ENCODE measurements around the gene RREB1. TPM values are rescaled to one million over a fixed set of nuclear protein-coding genes. Genes with fewer than 3 reads are reported as not detected.

Gene RREB1
- total RNA-seq, 1 donor from 2014 or later, result 57.6 TPM

DNA sequence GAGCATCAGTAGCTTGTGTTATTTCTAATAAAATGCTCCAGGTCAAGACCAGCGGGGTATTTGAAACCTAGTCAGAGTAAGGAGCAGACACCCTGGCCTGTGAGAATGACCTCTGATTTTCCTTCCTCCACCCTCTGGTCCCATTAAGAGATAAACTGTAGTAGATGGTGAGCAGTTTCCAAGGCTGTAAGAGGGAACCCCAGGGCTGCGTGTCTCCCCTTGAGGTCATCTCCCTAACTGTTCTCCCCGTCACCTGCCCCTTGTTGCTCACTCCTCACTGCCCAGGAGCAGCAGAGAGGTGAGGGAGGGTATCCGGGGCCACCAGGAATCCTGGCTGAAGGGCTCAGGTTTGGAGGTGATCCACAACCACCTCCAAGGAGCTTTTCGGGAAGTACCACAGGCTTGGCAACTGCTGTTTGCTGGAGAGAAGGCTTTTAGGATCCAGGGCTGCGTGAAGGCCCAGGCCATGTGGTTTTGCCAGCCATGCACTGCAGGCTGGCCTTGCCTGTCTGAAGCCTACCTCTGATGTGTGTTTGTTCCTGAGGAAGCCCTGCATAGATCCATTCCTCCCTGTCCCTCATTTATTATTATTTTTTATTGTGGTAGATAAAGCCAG is 62.5 kb downstream of the RREB1 start:
- Mint-ChIP-seq H3K27ac (ENCODE audit: unreplicated experiment) (no peak overlapping the region), H3K27me3 (ENCODE audit: unreplicated experiment) (peaks cover 1% of the 10 kb centered on the region), H3K4me1 (ENCODE audit: unreplicated experiment) (peaks cover 49% of the 10 kb centered on the region), H3K4me3 (ENCODE audit: unreplicated experiment) (no peak overlapping the region), H3K36me3 (ENCODE audit: low read depth, unreplicated experiment) (peaks cover 3% of the 10 kb centered on the region), H3K9me3 (ENCODE audit: unreplicated experiment) (no peaks in the 10 kb centered on the region)
- TF ChIP-seq, protein P1, sequence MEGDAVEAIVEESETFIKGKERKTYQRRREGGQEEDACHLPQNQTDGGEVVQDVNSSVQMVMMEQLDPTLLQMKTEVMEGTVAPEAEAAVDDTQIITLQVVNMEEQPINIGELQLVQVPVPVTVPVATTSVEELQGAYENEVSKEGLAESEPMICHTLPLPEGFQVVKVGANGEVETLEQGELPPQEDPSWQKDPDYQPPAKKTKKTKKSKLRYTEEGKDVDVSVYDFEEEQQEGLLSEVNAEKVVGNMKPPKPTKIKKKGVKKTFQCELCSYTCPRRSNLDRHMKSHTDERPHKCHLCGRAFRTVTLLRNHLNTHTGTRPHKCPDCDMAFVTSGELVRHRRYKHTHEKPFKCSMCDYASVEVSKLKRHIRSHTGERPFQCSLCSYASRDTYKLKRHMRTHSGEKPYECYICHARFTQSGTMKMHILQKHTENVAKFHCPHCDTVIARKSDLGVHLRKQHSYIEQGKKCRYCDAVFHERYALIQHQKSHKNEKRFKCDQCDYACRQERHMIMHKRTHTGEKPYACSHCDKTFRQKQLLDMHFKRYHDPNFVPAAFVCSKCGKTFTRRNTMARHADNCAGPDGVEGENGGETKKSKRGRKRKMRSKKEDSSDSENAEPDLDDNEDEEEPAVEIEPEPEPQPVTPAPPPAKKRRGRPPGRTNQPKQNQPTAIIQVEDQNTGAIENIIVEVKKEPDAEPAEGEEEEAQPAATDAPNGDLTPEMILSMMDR (IDR thresholded peaks at IDR 0.05; ENCODE audit: unreplicated experiment), result no peak
- DNase-seq (ENCODE audit: low spot score), result no peak

DNA sequence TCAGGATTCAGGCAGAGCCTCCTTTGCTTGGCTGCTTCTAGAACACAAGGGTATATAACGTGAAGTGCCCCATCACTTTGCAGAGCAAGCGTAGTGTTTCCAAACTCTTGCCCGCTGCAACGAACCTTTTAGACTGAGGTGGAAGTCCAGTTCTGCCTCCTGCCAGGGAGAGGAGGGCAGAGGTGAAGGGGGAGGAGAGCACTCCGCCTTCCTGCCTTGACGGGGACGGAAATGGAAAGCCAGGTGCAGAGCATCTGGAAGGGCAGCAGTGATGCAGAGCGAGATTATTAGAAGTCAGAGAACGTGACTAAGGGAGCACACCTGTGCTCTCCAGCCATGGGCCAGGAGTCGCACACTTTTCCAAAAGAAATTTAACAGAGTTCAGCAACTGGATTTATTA is 63.4 kb downstream of the RREB1 start:
- peaks cover 3% of the 10 kb centered on the region for H3K36me3 Mint-ChIP-seq (ENCODE audit: low read depth, unreplicated experiment)
- H3K4me1 Mint-ChIP-seq (ENCODE audit: unreplicated experiment), result peaks cover 42% of the 10 kb centered on the region
- DNase-seq (ENCODE audit: low spot score), result no peak
- H3K27me3 Mint-ChIP-seq (ENCODE audit: unreplicated experiment), result peaks cover 1% of the 10 kb centered on the region
- H3K9me3 Mint-ChIP-seq (ENCODE audit: unreplicated experiment), result no peaks in the 10 kb centered on the region
- TF ChIP-seq, protein P1 (IDR thresholded peaks at IDR 0.05; ENCODE audit: unreplicated experiment), result no peak
- no peak overlapping the region for H3K4me3 Mint-ChIP-seq (ENCODE audit: unreplicated experiment)
- no peak overlapping the region for H3K27ac Mint-ChIP-seq (ENCODE audit: unreplicated experiment)

DNA sequence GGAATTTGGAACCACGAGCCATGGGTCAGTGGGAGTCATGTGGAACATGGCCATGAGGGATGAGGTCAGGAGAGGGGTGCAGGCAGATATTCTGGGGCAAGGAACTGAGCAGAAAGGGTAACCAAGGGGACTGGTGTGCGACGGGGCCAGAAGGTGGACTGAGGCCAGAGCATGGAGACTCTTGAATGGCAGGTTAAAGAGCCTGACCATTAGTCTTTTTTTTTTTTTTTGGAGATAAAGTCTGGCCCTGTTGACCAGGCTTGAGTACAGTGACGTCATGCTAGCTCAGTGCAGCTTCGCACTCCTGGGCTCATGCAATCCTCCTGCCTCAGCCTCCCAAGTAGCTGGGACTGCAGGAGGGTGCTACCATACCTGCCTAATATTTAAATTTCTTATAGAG is 64.0 kb downstream of the RREB1 start:
- no peak for DNase-seq (ENCODE audit: low spot score)
- peaks cover 36% of the 10 kb centered on the region for H3K4me1 Mint-ChIP-seq (ENCODE audit: unreplicated experiment)
- TF ChIP-seq, protein P1 (IDR thresholded peaks at IDR 0.05; ENCODE audit: unreplicated experiment), result no peak
- H3K27ac Mint-ChIP-seq (ENCODE audit: unreplicated experiment), result no peak overlapping the region
- H3K27me3 Mint-ChIP-seq (ENCODE audit: unreplicated experiment), result peaks cover 1% of the 10 kb centered on the region
- no peak overlapping the region for H3K4me3 Mint-ChIP-seq (ENCODE audit: unreplicated experiment)
- H3K9me3 Mint-ChIP-seq (ENCODE audit: unreplicated experiment), result no peaks in the 10 kb centered on the region
- peaks cover 6% of the 10 kb centered on the region for H3K36me3 Mint-ChIP-seq (ENCODE audit: low read depth, unreplicated experiment)

DNA sequence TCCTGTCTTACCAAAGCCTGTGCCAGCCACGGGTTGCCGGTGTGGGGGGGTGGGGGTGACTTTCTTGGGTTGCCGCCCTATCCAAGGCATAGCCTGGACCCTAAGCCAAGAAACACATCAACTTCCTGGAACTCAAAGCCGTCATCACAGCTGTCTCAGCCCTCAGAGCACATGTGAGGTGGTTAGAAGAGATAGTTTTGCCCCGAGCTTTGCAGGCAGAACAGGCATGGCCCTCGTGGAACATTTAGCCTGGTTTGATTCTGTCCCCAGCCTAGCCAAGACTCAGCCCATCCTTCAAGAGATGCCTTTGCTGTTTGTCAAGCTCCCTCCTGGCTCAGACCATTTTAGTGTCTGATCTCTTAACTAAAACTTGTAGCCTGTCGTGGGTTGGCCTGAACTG is 64.9 kb downstream of the RREB1 start:
- peaks cover 7% of the 10 kb centered on the region for H3K36me3 Mint-ChIP-seq (ENCODE audit: low read depth, unreplicated experiment)
- TF ChIP-seq, protein P1 (IDR thresholded peaks at IDR 0.05; ENCODE audit: unreplicated experiment), result no peak
- H3K27ac Mint-ChIP-seq (ENCODE audit: unreplicated experiment), result no peak overlapping the region
- peaks cover 1% of the 10 kb centered on the region for H3K27me3 Mint-ChIP-seq (ENCODE audit: unreplicated experiment)
- H3K9me3 Mint-ChIP-seq (ENCODE audit: unreplicated experiment), result no peaks in the 10 kb centered on the region
- H3K4me1 Mint-ChIP-seq (ENCODE audit: unreplicated experiment), result peaks cover 33% of the 10 kb centered on the region
- no peak overlapping the region for H3K4me3 Mint-ChIP-seq (ENCODE audit: unreplicated experiment)
- no peak for DNase-seq (ENCODE audit: low spot score)

DNA sequence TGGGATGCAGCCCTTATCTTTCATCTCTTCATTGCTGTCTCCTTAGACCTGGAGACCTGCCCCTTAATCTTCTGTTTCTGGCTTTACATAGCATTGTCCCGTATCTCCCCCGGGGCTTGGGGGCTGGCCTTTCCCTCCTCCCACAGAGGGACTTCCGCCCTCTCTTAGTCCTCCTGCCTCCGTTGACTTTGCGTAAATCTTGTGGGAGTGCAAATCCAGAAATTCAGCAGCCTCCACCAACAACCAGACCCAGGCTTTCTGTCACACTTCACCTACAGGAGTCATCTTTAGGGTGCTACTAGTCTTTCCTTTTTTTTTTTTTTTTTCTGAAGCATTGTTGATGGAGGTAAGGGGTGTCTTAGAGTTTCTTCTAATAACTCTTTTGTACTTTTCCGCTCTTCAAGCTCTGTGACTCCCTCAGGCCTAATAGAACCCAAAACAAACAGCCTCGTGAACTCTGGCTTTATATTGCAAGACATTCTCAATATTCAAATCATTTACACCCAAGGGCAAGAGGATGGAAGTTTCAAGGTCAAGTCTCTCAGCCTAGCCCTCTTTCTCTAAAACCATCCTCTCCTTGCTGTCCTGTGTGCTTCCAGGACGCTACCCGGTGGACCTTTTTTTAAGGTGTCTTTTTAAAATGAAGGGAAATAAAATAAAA is 66.2 kb downstream of the RREB1 start:
- Mint-ChIP-seq H3K36me3 (ENCODE audit: low read depth, unreplicated experiment) (peaks cover 7% of the 10 kb centered on the region), H3K27me3 (ENCODE audit: unreplicated experiment) (peaks cover 1% of the 10 kb centered on the region), H3K27ac (ENCODE audit: unreplicated experiment) (peak overlapping the region; percentile 55), H3K4me3 (ENCODE audit: unreplicated experiment) (peak overlapping the region; percentile 65), H3K4me1 (ENCODE audit: unreplicated experiment) (peaks cover 31% of the 10 kb centered on the region), H3K9me3 (ENCODE audit: unreplicated experiment) (no peaks in the 10 kb centered on the region)
- TF ChIP-seq, protein P1 (IDR thresholded peaks at IDR 0.05; ENCODE audit: unreplicated experiment), result no peak
- DNase-seq (ENCODE audit: low spot score), result no peak

All from endothelial cell (in vitro differentiated cells).